ENCODE results near the gene KCNT2. TPM values are rescaled to one million over a fixed set of nuclear protein-coding genes. Genes with fewer than 3 reads are reported as not detected.

The KCNT2 gene
- total RNA-seq, 1 experiment from 2014 or later: 9.1 TPM

DNA sequence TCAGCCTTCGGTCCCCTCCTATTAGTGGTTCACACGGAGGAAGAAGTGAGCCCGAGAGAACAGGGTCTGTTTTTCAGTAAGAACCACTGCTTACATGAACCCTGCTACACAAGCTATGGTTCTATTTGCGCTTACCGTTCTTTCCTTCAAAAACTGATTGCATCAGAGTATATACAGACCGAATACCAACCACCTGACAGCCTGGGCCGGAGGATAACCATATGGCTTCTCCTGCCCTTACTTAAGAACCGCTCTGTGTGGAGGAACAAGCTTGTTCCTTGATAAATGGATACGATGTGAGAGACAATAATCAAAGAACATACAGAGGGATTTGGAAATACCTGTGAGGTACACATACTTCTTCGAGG is 1.1 kb upstream of the KCNT2 start:
- H3T11ph ChIP-seq (ENCODE audit: low read length): no peak overlapping the region
- Mint-ChIP-seq H3K9me3 (no peaks in the 10 kb centered on the region), H3K4me1 (peaks cover 53 to 54% of the 10 kb centered on the region in 2 experiments), H3K36me3 (ENCODE audit: insufficient read depth in 1 of 3, low read depth in 3 of 3) (peaks cover 0 to under 1% (median 0%) of the 10 kb centered on the region in 3 experiments; a peak in 2 of 7 replicates), H3K27ac (peak overlapping the region; percentile 91 to 98 (median 97)), H3K4me3 (peak overlapping the region; percentile 94 to 98), H3K27me3 (ENCODE audit: low read depth) (no peaks in the 10 kb centered on the region)
- no peak overlapping the region for H2BK20ac ChIP-seq (ENCODE audit: low read depth, low read length, poor library complexity, severe bottlenecking)
- H3K9me3 ChIP-seq (ENCODE audit: control insufficient read depth, low read depth, low read length): no peaks in the 10 kb centered on the region
- H2BK12ac ChIP-seq (ENCODE audit: insufficient read length, low read depth, low read length): no peak overlapping the region
- peak overlapping the region; percentile 87 for H3K27ac ChIP-seq (ENCODE audit: insufficient read length, low read depth, low read length)
- H3K79me1 ChIP-seq (ENCODE audit: insufficient read depth, low read depth, low read length, poor library complexity, severe bottlenecking): no peaks in the 10 kb centered on the region
- no peak overlapping the region for H2BK15ac ChIP-seq (ENCODE audit: low read depth, low read length)
- H2BK120ac ChIP-seq (ENCODE audit: low read depth, low read length, poor library complexity, severe bottlenecking): no peak overlapping the region
- H3K4me1 ChIP-seq (ENCODE audit: insufficient read depth, low read length): peaks cover 5% of the 10 kb centered on the region; the same call in 1 of the 2 replicates
- H4K8ac ChIP-seq (replicated peaks; ENCODE audit: insufficient read length, low read depth, low read length): no peak overlapping the region
- DNase-seq: no peak
- no peaks in the 10 kb centered on the region for H3K23me2 ChIP-seq (ENCODE audit: insufficient read length, low read depth, low read length, poor library complexity, severe bottlenecking)
- peak overlapping the region; percentile 73 for H3K9ac ChIP-seq (ENCODE audit: extremely low read depth, insufficient read length, low read length)
- no peak overlapping the region for H3K56ac ChIP-seq (ENCODE audit: insufficient read length, low read depth, low read length)
- no peaks in the 10 kb centered on the region for H4K20me1 ChIP-seq (ENCODE audit: control insufficient read depth, insufficient read depth, insufficient read length)
- TF ChIP-seq, protein P1, sequence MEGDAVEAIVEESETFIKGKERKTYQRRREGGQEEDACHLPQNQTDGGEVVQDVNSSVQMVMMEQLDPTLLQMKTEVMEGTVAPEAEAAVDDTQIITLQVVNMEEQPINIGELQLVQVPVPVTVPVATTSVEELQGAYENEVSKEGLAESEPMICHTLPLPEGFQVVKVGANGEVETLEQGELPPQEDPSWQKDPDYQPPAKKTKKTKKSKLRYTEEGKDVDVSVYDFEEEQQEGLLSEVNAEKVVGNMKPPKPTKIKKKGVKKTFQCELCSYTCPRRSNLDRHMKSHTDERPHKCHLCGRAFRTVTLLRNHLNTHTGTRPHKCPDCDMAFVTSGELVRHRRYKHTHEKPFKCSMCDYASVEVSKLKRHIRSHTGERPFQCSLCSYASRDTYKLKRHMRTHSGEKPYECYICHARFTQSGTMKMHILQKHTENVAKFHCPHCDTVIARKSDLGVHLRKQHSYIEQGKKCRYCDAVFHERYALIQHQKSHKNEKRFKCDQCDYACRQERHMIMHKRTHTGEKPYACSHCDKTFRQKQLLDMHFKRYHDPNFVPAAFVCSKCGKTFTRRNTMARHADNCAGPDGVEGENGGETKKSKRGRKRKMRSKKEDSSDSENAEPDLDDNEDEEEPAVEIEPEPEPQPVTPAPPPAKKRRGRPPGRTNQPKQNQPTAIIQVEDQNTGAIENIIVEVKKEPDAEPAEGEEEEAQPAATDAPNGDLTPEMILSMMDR (conservative IDR thresholded peaks at IDR 0.05): no peak
- no peak overlapping the region for H2BK5ac ChIP-seq (ENCODE audit: insufficient read length, low read length)
- H3K18ac ChIP-seq (ENCODE audit: insufficient read length, low read depth, low read length): peak overlapping the region; percentile 74
- H4K91ac ChIP-seq (ENCODE audit: insufficient read length, low read depth, low read length): no peak overlapping the region
- H3K14ac ChIP-seq (ENCODE audit: insufficient read depth, low read length): peak overlapping the region; percentile 68; the same call in 1 of the 2 replicates
- peak overlapping the region; percentile 90 for H3K4me2 ChIP-seq (ENCODE audit: insufficient read depth, insufficient read length, low read length)
- peaks cover 16% of the 10 kb centered on the region for H3K79me2 ChIP-seq (ENCODE audit: insufficient read depth, low read length)
- no peak overlapping the region for H2AK5ac ChIP-seq (ENCODE audit: insufficient read length, low read length)
- H2AFZ ChIP-seq (ENCODE audit: low read length): no peak overlapping the region
- no peaks in the 10 kb centered on the region for H3K27me3 ChIP-seq (ENCODE audit: insufficient read depth, low read length)
- WGBS (ENCODE audit: extremely low coverage, insufficient read length, low lambda C conversion rate): no CpG with 5 or more reads among the region's 10 CpGs
- H3K4ac ChIP-seq (ENCODE audit: low read depth, low read length): no peak overlapping the region
- H3K23ac ChIP-seq (ENCODE audit: insufficient read length, low read depth, low read length): peak overlapping the region; percentile 14
- no peak overlapping the region for H4K5ac ChIP-seq (ENCODE audit: insufficient read length, low read depth, low read length)

Data from H9 (cell line).